Measurements from ENCODE around the gene OR14A2.
"Not testable (repeated sequence)": the region's sequence is repeated elsewhere in the genome, so short reads cannot be mapped to it uniquely, and the experiment has no call there.

OR14A2 gene

DNA sequence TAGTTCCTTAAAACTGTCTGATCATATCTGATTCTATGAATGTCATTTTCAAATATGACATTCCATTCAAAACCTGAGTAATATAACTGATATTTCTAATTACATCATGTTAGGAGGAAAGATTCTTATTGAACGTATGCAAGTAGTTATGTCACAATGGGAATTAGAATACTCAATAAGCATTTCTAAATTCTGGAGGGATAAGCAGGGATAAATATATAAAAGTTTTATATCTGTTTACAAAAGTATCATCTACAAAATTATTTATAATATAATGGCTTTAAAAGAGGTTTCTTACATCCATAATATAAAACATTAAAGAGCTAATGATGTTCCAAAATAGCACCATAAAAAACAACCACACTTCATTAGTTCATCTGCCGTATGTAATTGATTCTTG, at the start of gene OR14A2:
TSS of gene OR14A2 (minus strand) at position 101 of the 400 bp plus-strand sequence.
- DNase-seq: no peak

DNA sequence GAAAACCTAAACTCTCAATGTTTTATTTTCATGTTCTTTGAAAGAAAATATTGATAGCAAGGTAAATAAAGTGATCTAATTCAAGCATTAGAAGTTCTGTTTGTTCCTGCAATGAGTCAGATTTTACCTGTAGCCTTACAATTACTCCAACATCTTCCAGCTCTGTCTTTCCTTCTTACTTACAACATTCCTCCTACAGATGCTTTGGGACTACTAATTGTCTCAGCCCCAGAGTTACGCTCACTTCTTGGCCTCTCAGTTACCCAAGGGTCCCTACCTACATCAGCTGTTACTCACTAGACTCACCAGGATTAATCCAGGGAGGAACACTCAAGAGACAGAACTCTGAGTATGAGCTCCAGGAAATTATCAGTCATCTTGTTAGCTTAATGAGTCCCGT, 49.6 kb upstream of the OR14A2 start:
- no peak for DNase-seq

DNA sequence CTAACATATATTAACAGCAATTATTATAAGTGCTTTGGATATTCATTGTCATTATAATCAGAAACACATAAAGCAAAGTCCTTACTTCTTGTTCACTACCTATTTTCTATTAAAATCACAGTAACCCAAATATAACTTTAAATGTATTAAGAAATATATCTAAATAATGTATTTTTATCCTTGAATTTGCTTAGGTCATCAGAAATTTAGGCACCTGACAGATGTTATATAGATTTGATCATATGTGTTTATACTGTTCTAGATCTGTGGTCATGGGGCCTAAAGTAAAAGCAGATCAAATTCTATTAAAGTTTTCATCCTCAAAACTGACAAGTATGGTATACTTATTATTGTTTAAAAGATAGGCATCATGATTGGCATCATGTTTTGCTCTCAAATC, 21.7 kb upstream of the OR14A2 start:
- no peak for DNase-seq

GRCh38 chr1:247760456-247760855, 12.5 kb upstream of the OR14A2 start, which contains the start of gene OR1C1:
TSS of gene OR1C1 (minus strand) at chr1:247760556. CDS start at chr1:247758406, 2,150 bp downstream.
- no peak for DNase-seq

GRCh38 chr1:247754311-247754710, 6.4 kb upstream of the OR14A2 start:
- not testable (repeated sequence) for DNase-seq

- no peak for DNase-seq
These were observed 1.9 kb upstream of the OR14A2 start for GRCh38 chr1:247749870-247750269.

DNA sequence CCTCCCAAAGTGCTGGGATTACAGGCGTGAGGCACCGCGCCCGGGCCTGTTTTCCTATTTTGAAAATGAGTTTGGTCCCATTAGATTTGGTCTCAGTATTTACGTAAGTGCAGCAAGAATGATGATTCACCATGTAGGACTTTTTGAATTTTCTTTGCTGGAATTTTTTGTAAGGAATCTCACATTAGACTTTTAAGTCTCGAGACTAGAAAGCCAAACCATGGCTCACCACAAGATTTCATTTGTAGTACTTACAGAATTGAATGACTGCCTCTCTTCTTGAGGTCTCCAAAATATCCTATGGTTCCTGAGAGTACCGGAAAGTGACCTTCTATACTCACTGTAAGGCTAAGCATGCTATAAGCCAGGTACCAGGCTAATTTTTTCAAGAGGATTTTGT, 325 bp downstream of the OR14A2 start:
- no peak for DNase-seq

DNA sequence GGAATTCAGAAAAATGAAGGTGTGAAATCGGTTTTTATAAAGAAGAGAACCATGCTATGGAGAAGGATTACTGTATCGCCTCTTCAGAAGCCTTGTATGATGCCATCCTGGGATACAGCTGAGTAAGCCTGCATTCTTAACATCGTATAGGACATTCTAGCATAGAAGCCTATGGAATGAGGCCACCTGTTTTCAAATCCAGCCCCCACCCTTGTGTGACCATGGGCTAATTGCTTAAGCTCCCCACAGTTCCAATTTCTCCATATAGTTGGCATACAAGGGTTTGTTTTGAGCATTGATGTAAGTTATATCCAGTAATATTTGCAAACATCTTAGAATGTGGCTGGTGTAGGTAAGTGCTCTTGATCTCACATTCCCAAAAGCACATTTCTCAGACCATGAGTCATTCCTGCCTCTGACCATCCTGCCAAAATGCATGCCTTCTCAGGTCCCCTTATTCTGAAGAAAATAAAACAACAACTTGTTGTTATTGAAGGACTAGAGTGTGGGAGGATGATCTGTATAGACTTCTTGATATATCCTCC, 1.5 kb downstream of the OR14A2 start:
- no peak for DNase-seq

DNA sequence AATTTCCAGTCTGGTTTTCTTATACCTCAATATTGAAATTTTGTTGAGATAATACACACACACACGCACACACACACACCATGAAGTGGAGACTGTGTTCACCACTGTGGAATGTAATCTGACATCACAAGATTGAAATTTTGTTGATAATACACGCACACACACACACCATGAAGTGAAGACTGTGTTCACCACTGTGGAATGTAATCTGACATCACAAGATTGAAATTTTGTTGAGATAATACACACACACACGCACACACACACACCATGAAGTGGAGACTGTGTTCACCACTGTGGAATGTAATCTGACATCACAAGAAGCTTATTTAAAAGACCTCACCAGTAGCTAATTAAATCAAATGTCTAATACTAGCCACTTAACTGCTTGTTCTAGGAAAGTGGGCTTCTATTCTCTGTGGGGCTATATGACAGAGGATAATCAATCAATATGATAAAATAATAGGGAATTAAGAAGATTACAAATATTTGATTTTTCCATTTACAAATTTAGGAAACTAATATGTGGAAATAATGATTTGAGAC, 5.7 kb downstream of the OR14A2 start:
- not testable (repeated sequence) for DNase-seq

DNA sequence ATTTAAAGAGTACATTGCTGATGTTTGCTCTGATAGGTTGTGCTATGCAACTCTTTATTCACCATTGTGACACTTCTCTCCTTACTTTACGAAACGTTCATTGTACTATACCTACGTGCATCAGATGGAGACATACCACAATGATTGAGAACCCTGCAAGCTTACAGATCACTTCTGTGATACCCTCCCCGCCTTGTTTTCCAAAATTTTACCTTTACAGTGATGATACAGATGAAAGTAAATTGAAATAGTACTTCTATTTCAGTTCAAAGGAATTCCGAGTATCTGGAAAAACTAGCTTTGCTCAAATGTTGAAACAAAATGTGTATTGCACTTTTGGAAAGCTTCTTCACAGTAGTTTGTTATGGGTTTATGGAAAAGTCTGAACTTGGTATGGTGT, 6.2 kb downstream of the OR14A2 start:
- DNase-seq: no peak

DNA sequence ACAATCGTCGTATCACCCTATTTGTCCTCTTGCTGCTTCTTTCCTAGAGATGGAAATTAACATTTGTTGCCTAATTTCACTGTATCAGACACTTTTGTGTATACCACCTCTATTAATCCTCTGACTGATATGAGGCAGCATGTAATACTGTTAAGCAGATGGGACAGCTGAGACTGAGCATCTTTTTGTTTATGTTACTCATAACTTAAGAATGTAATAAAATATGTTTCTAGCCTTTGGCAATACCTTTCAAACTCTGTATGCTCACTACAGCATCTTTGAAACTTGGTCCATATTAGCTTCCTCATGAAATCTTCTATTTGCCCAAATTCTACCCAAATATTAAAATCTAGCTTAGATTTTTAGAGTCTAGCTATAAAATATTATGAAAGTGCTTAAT, 7.2 kb downstream of the OR14A2 start:
- no peak for DNase-seq

GRCh38 chr1:247738315-247738714, 9.6 kb downstream of the OR14A2 start, which contains the start of gene OR14K1:
TSS of gene OR14K1 (plus strand) at chr1:247738615. CDS start at chr1:247738615, 0 bp downstream.
- DNase-seq: no peak

- no peak for DNase-seq
These were observed 26.7 kb downstream of the OR14A2 start for GRCh38 chr1:247721222-247721621.

- no peak for DNase-seq
These were observed 31.4 kb downstream of the OR14A2 start, which contains the start of gene OR6F1 for GRCh38 chr1:247716546-247716945. TSS of gene OR6F1 (minus strand) at chr1:247716646. CDS start at chr1:247712755, 3,891 bp downstream.

DNA sequence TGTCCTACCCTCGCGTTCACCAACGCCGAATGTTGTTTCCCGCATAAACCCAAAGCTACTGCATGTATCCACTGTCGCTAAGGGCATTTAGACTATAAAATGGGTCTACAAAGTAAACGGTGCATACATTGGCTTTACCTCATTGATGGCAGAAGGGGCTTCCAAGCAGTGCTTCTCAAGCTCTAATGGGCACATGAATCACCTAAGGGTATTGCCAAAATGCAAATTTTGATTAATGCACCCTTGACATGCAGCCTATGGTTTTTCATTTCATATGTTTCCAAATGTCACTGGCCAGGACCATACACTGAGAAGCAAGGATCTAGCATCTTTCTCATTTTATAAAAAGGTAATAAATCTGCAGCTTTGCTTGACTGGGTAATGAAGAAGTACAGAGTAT, 34.2 kb downstream of the OR14A2 start:
- no peak for DNase-seq

DNA sequence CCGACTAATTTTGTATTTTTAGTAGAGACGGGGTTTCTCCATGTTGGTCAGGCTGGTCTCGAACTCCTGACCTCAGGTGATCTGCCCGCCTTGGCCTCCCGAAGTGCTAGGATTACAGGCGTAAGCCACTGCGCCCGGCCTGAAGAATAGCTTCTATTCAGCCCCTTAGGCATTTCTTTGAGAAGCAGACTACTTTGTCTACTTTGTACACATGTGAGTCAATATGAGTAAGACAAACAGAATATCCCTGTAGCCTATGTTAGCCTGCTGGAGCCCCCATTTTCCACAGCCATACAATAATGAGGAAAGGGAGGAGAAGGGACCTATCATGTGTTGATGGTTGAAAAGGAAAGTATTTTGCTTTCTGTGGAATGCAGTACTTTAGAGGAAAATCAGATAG, 37.3 kb downstream of the OR14A2 start:
- not testable (repeated sequence) for DNase-seq

GRCh38 chr1:247701338-247701737, 46.6 kb downstream of the OR14A2 start:
- DNase-seq: no peak

- peak; percentile 34 to 41 for DNase-seq
These were observed 66.5 kb downstream of the OR14A2 start for GRCh38 chr1:247681288-247681897.

- no peak for DNase-seq
These were observed 67.8 kb downstream of the OR14A2 start for GRCh38 chr1:247680171-247680570.

GRCh38 chr1:247679639-247680038, 68.3 kb downstream of the OR14A2 start, which contains the start of gene OR13G1:
TSS of gene OR13G1 (minus strand) at chr1:247679739. CDS start at chr1:247673041, 6,698 bp downstream.
- no peak for DNase-seq
